ENCODE measurements around the gene TRIM3.

Gene TRIM3

DNA sequence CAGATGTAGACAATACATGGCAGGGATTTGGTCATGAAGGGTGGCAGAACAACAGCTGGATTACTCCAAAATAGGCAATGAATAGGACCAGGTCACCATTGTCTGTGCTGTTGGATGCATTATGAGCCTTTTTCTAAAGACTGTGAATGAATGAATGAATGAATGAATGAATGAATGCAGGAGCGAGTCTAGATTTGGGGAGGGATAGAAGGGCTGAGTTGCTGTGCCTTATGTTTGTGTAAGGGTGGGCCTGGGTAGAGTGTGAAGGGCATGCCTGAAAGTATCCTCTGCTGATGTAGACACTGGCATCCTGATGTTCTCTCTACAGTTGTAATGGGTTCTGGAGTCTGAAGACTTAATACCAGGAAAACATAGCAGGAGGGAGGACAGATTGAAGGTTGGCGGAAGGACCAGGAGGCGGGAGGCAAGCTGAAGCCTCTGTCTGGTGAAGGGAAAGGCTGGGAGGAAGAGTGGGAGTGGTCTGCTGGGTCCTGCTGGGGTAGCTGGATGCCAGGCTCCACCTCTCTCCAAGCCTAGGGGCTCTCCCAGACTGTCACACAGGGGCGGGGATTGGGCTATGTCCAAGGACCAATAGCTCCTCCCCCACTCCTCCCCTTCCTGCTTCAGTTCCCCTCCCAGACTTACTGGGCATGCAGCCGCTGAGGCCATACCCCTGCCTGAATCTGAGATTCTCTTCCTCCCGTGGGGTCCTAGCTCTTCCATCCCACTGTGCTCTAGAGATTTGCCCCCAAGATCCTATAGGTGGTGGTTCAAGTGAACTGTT lies 4.8 kb downstream of the TRIM3 start:
- ATAC-seq (replicated peaks) (peak; percentile 70 to 81), DNase-seq (peak; percentile 58)
- Mint-ChIP-seq H3K27ac (no peak overlapping the region), H3K36me3 (peaks cover 6 to 20% of the 10 kb centered on the region in 2 donors), H3K4me3 (no peak overlapping the region), H3K9me3 (no peaks in the 10 kb centered on the region), H3K27me3 (no peaks in the 10 kb centered on the region), H3K4me1 (peaks cover 7 to 10% of the 10 kb centered on the region in 2 donors)

- peaks cover 10 to 24% of the 10 kb centered on the region in 2 donors for H3K36me3 Mint-ChIP-seq
- H3K9me3 Mint-ChIP-seq = no peaks in the 10 kb centered on the region
- H3K27me3 Mint-ChIP-seq = no peaks in the 10 kb centered on the region
- no peak for DNase-seq
- no peaks in the 10 kb centered on the region for H3K4me1 Mint-ChIP-seq
- H3K27ac Mint-ChIP-seq = no peak overlapping the region
- no peak overlapping the region for H3K4me3 Mint-ChIP-seq
- no peak for ATAC-seq (replicated peaks)
Observed at GRCh38 chr11:6459099-6459450, 14.7 kb downstream of the TRIM3 start.

DNA sequence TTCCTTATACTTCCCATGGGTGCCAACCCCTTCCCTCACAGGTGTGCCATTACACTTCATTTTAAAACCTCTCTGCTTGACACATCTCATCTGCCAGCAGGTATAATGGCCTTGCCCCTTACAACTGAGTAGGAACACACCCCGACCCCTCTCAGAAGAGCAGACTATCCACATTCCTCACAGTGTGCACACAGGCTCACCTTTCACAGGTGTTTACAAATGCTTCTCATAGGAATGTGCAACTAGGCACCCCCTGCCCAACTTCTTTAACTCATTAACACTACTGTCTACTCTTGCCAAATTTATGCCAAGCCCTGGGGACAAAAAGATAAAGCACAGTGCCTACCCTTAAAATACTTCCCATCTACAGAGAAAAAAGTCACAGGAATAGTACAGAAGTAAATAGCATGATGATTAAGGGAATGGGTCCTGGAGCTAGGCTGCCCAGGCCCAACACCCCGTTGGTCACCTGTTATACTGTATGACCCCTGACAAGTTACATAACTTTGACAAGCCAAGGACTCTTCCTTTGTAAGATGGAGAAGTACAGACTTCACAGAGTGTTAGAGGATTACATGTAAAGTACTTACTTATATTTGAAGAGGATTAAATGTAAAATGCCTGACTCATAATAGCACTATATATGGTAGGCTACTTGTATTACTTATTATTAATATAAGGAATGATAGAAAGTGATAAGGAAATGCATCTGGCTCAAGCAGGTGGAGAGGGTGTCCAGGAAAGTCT lies 15.2 kb downstream of the TRIM3 start:
- H3K4me1 Mint-ChIP-seq = no peaks in the 10 kb centered on the region
- ATAC-seq (replicated peaks) (no peak), DNase-seq (no peak)
- no peak overlapping the region for H3K4me3 Mint-ChIP-seq
- H3K27me3 Mint-ChIP-seq = no peaks in the 10 kb centered on the region
- H3K36me3 Mint-ChIP-seq = peaks cover 6 to 19% of the 10 kb centered on the region in 2 donors
- H3K27ac Mint-ChIP-seq = no peak overlapping the region
- H3K9me3 Mint-ChIP-seq = no peaks in the 10 kb centered on the region

DNA sequence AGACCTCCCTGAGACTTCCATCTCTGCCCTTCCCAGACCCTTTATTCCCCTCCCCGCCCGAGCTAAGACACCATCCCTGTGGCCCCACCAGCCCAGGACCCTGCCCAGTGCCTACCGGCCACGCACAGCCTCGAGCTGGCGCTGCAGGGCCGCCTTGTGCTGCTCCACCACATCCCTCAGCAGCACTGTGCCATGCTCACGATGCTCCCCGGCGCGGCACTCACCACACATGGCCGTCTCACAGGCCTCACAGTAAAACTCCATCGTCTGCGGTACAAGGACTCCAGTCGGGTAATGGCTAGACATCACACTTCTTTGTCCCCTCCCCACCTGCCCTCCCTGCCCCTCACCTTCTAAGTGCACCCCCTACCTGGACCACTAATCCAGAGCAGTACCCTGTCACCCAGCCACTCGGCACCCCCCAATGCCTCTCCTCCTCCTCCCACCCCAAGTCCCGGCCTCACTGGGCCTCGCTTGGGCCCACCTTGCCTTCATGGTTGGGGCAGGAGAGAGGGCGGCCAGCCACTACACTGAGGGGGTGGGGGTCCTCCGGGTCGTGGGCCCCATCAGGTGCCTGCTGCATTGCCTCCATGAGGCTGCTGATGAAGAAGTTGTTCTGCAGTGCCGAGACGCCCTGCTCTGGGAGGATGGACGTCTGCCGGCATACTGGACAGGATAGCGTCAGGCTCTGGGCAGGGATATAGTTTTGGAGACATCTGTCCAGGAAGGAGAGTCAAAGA lies 16.0 kb downstream of the TRIM3 start:
- no peak for DNase-seq
- no peak for ATAC-seq (replicated peaks)

GRCh38 chr11:6456361-6457073 lies 17.2 kb downstream of the TRIM3 start:
- Mint-ChIP-seq H3K4me3 (no peak overlapping the region), H3K27ac (no peak overlapping the region), H3K27me3 (no peaks in the 10 kb centered on the region), H3K36me3 (peaks cover 3 to 11% of the 10 kb centered on the region in 2 donors), H3K4me1 (no peaks in the 10 kb centered on the region), H3K9me3 (no peaks in the 10 kb centered on the region)
- DNase-seq (no peak), ATAC-seq (replicated peaks) (no peak)

More for the DNA sequence above, 16.0 kb downstream of the TRIM3 start:
- Mint-ChIP-seq H3K27ac (no peak overlapping the region), H3K9me3 (no peaks in the 10 kb centered on the region), H3K36me3 (peaks cover 3 to 15% of the 10 kb centered on the region in 2 donors), H3K27me3 (no peaks in the 10 kb centered on the region), H3K4me3 (no peak overlapping the region), H3K4me1 (no peaks in the 10 kb centered on the region)

DNA sequence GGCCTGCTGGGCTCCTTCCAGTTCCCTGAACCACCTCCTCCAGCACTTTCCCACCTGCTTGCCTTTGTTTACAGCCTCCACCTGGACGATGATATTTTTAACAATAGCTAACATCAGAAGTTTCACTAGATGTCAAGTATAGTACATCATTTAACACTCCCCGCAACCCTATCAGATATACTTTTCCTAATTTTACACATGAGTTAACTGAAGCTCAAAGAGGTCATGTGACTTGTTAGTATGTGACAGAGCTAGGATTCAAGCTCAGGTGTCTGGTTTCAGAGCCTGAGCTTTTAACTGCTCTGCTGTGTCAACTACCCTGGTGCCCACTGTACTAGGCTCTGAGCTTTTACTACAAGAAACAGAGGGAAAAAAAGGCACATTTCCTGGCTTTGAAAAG lies 18.7 kb downstream of the TRIM3 start:
- Mint-ChIP-seq H3K4me3 (no peak overlapping the region), H3K36me3 (peaks cover 3 to 8% of the 10 kb centered on the region in 2 donors), H3K4me1 (no peaks in the 10 kb centered on the region), H3K27me3 (no peaks in the 10 kb centered on the region), H3K9me3 (no peaks in the 10 kb centered on the region), H3K27ac (no peak overlapping the region)
- ATAC-seq (replicated peaks) (no peak), DNase-seq (no peak)

DNA sequence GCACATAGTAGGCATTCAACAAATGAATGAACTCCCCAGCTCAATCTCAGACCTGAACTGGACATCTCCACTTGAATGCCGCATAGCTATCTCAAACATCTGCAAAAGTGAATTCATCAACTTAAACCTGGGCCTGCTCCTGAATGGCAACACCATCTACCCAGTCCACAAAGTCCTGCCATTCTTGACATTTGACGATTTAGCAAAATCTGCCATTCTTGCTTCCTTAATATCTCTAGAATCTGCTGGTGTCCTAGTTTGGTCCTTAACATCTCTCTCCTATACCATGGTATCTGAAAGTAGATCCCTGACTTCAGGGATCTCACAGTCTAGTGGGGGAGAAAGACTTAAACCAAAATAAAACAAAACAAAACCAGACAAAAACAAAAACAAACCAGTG lies 20.6 kb downstream of the TRIM3 start:
- Mint-ChIP-seq H3K4me3 (no peak overlapping the region), H3K9me3 (no peaks in the 10 kb centered on the region), H3K4me1 (no peaks in the 10 kb centered on the region), H3K27me3 (no peaks in the 10 kb centered on the region), H3K27ac (no peak overlapping the region), H3K36me3 (peaks cover 5 to 8% of the 10 kb centered on the region in 2 donors)
- ATAC-seq (replicated peaks) (no peak), DNase-seq (no peak)

GRCh38 chr11:6452219-6452618 lies 21.5 kb downstream of the TRIM3 start:
- ATAC-seq (replicated peaks) = no peak
- H3K4me1 Mint-ChIP-seq = no peaks in the 10 kb centered on the region
- H3K27ac Mint-ChIP-seq = no peak overlapping the region

GRCh38 chr11:6448574-6448973 lies 25.2 kb downstream of the TRIM3 start:
- no peaks in the 10 kb centered on the region for H3K27me3 Mint-ChIP-seq
- H3K4me1 Mint-ChIP-seq = no peaks in the 10 kb centered on the region
- H3K36me3 Mint-ChIP-seq = peaks cover 0 to 2% of the 10 kb centered on the region in 2 donors
- H3K9me3 Mint-ChIP-seq = no peaks in the 10 kb centered on the region
- no peak overlapping the region for H3K27ac Mint-ChIP-seq
- no peak overlapping the region for H3K4me3 Mint-ChIP-seq
- no peak for DNase-seq
- ATAC-seq (replicated peaks) = no peak

More at GRCh38 chr11:6452219-6452618, 21.5 kb downstream of the TRIM3 start:
- Mint-ChIP-seq H3K36me3 (peaks cover 5 to 8% of the 10 kb centered on the region in 2 donors), H3K4me3 (no peak overlapping the region), H3K9me3 (no peaks in the 10 kb centered on the region), H3K27me3 (no peaks in the 10 kb centered on the region)
- no peak for DNase-seq

GRCh38 chr11:6443269-6444003 lies 30.3 kb downstream of the TRIM3 start:
- Mint-ChIP-seq H3K27ac (no peak overlapping the region), H3K4me3 (no peak overlapping the region), H3K36me3 (no peaks in the 10 kb centered on the region), H3K9me3 (no peaks in the 10 kb centered on the region), H3K27me3 (no peaks in the 10 kb centered on the region), H3K4me1 (no peaks in the 10 kb centered on the region)
- peak; percentile 81 to 82 for ATAC-seq (replicated peaks)
- DNase-seq = peak; percentile 28

DNA sequence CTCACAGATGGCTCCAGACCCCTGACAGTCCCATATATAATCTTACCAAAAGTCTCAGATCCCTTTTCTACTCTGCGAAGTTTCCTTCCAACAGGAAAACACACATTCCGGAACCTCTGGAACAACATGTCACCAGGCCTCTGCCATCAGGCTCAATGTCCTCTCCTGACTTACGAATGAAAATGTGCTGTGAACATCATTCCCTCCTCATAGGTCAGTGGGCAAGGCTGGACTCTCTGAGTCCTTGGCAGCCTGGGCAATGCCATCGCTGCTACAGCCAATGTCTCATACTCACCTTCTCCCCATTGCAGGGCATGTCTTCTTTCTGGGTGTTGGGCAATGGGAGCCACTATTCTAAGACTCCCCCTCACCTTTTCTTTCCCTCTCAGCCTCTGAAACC lies 31.3 kb downstream of the TRIM3 start:
- H3K27me3 Mint-ChIP-seq = no peaks in the 10 kb centered on the region
- no peaks in the 10 kb centered on the region for H3K9me3 Mint-ChIP-seq
- DNase-seq = no peak
- no peak overlapping the region for H3K27ac Mint-ChIP-seq
- no peak for ATAC-seq (replicated peaks)
- H3K4me3 Mint-ChIP-seq = no peak overlapping the region
- H3K36me3 Mint-ChIP-seq = no peaks in the 10 kb centered on the region
- no peaks in the 10 kb centered on the region for H3K4me1 Mint-ChIP-seq

DNA sequence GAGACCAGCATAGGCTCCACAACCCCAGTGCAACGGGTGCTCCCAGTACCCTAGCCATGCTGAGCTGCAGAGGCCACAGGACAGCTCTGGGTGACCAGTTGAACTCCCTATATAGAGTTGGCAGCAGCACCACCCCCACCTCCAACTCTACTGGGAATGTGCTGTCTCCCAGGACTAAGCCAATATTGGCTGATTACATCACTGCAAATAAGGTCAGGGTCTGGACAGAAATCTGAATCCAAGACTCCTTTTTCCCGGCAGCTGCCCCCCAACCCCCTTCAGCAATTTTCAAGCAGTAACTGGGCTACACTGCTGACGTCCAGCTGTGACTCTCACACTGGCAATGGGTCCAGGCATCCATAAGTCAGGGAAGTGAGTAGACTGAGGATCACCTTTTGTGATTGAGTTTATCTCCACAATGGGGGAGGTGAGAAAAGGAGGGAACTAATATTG lies 32.8 kb downstream of the TRIM3 start, which contains the start of gene HPX:
HPX (minus strand) TSS at position 82 of the 453 bp plus-strand sequence; CDS start at position 58, 24 bp downstream.
- Mint-ChIP-seq H3K36me3 (no peaks in the 10 kb centered on the region), H3K4me1 (peaks cover 0 to under 1% of the 10 kb centered on the region in 2 donors), H3K27ac (no peak within 1 kb of the TSS), H3K4me3 (no peak within 1 kb of the TSS), H3K9me3 (no peaks in the 10 kb centered on the region), H3K27me3 (no peaks in the 10 kb centered on the region)
- DNase-seq (no peak), ATAC-seq (replicated peaks) (no peak)

DNA sequence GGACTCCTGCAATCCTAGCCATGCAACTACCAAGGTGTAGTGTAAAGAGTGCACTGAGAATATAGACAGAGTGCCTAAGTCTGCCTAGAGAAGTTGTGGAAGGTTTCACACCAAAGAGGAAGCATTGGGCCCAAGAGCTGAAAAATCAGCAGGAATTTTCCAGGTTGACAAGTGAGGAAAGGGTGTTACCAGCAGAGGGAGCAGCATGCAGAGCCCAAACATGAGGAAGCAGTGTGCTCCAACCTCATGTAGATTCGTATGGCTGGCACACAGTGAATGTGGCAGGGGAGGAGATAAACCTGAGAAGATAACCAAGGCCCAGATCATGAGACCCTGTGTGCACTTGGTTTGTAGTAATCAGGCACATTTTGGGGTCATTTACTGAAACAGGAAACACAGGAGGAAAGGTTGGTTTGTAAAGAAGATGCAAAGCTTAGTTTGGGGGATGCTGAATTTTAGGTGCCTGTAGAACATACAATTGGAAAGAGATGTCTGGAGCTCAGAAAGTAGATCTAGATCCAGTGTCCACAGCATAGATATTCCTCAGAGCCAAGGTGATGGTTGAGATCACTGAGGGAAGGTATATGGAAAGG lies 34.7 kb downstream of the TRIM3 start:
- no peaks in the 10 kb centered on the region for H3K36me3 Mint-ChIP-seq
- no peaks in the 10 kb centered on the region for H3K27me3 Mint-ChIP-seq
- H3K4me3 Mint-ChIP-seq = no peak overlapping the region
- ATAC-seq (replicated peaks) (peak in 1 of 2 donors; percentile 33), DNase-seq (no peak)
- H3K4me1 Mint-ChIP-seq = peaks cover 4 to 5% of the 10 kb centered on the region in 2 donors
- no peak overlapping the region for H3K27ac Mint-ChIP-seq
- no peaks in the 10 kb centered on the region for H3K9me3 Mint-ChIP-seq
